Stimulated activated naive B cell treated with anti-CD40 and anti-IgM and Interleukin-4, amounts not matched to agents 10 μg/mL and 1 μg/mL and 100 μg/mL, for 72 hours (primary cell): Measurements from ENCODE around the gene FCGR3B.
"Not testable (repeated sequence)": the region's sequence is repeated elsewhere in the genome, so short reads cannot be mapped to it uniquely, and the experiment has no call there.

Source experiments
- ATAC-seq, 2 donors: fragments of 150-1000 bp; cut with Tn5 transposase; replicated peaks; 2 replicates each; pipeline ENCODE4 v1.10.0; 2021; ENCODE audit warnings: moderate library complexity in 1 of 2
- DNase-seq: peaks from one replicate; pipeline ENCODE4 v3.0.0; 2021
- H3K27ac Mint-ChIP-seq: one replicate; pipeline ENCODE4 v1.8.0; 2022; ENCODE audit warnings: mild to moderate bottlenecking, mixed read lengths
- H3K27me3 Mint-ChIP-seq, 2 donors: one replicate each; pipeline ENCODE4 v1.8.0; 2022; ENCODE audit warnings: mixed read lengths in 2 of 2
- H3K36me3 Mint-ChIP-seq, 2 donors: one replicate each; pipeline ENCODE4 v1.8.0; 2022; ENCODE audit warnings: mixed read lengths in 2 of 2, mild to moderate bottlenecking in 1 of 2
- H3K4me1 Mint-ChIP-seq, 2 donors: one replicate each; pipeline ENCODE4 v1.8.0; 2022; ENCODE audit warnings: mixed read lengths in 2 of 2, mild to moderate bottlenecking in 1 of 2
- H3K4me3 Mint-ChIP-seq, 2 donors: one replicate each; pipeline ENCODE4 v1.8.0; 2022; ENCODE audit warnings: mild to moderate bottlenecking in 2 of 2, mixed read lengths in 2 of 2, moderate library complexity in 1 of 2
- H3K9me3 Mint-ChIP-seq, 2 donors: one replicate each; pipeline ENCODE4 v1.8.0; 2022; ENCODE audit warnings: mixed read lengths in 2 of 2, mild to moderate bottlenecking in 1 of 2

Gene FCGR3B

DNA sequence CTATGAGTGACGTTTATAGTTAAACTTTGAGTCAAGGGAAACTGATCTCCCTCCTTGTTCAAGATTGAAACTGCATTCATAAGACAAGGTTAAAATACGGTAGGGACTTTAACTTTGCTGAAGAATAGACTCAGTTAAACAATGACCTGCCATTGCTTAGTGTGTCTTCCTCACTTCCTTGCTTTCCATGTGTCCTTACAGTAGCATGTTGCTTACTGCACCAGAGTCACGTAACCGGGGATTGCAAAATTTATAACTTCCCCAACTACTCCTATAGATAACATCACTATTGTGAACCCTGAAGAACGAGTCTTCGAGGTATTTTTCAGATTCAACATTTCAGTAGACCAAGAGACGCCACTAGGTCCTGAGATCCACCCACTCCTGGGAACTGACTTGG lies 22.6 kb upstream of the FCGR3B start:
- not testable (repeated sequence) for DNase-seq, H3K27me3 Mint-ChIP-seq, H3K4me3 Mint-ChIP-seq, ATAC-seq, H3K27ac Mint-ChIP-seq, H3K36me3 Mint-ChIP-seq, H3K9me3 Mint-ChIP-seq, H3K4me1 Mint-ChIP-seq

DNA sequence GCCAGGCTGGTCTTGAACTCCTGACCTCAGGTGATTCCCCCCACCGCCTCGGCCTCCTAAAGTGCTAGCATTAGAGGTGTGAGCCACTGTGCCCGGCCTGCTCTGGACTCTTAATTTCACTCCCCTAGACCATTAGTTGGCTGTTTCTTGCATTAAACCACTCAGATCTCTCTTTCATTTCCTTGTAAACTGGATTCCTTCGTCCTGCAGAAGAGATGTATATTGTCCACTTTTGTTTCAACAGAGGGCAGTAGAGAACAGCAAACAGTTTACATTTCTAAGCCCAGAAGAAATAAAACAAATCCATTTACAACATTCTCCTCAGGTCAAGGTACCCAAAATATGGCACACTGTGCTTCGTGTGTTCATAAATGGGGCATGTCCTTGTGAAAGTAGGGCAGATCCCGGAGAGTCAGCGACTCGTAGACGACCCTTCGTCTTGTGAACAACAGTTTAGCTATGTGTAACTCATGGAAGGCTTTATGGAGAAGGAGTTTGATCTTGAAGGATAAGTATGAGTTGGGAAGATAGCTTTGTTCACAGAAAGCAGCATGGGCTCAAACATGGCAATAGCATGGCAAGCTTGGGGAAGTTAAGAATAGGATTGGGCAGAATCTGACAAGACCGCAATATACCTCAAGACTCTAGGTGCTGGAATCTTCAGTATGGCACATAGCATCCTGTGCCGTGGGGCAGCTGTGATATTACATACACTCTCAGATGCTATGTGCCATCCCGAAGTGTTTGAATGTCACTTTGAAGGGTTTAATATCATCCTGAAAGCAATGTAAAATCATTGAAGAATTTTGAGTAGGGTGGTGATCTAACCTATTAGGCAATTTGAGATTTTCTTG lies 16.8 kb upstream of the FCGR3B start:
- DNase-seq, H3K27ac Mint-ChIP-seq, H3K9me3 Mint-ChIP-seq, H3K4me3 Mint-ChIP-seq, H3K36me3 Mint-ChIP-seq, H3K27me3 Mint-ChIP-seq: not testable (repeated sequence)
- peaks cover 6 to 11% of the 10 kb centered on the region in 2 donors for H3K4me1 Mint-ChIP-seq
- ATAC-seq, result peak; percentile 60 to 83

DNA sequence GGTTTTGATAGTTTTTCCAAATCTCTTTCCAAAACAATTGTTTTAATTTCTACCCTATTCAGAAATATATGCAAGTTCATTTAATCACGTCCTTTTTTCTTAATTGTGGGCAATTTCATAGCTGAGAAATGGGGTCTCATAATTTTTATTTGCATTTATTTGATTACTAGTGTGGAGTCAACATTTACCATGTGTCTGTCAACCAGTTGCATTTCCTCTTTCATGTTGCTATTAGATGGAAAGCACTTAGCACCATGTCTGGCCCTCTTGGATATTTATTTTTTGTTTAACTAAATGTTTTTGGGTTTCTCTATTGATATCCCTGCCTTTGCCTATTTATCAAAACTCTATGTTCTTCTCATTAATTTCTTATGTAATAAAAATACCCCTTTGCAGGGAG lies 13.9 kb upstream of the FCGR3B start:
- H3K4me1 Mint-ChIP-seq, result peaks cover 9 to 11% of the 10 kb centered on the region in 2 donors
- H3K4me3 Mint-ChIP-seq, H3K27me3 Mint-ChIP-seq, ATAC-seq, DNase-seq, H3K27ac Mint-ChIP-seq, H3K9me3 Mint-ChIP-seq, H3K36me3 Mint-ChIP-seq: not testable (repeated sequence)

DNA sequence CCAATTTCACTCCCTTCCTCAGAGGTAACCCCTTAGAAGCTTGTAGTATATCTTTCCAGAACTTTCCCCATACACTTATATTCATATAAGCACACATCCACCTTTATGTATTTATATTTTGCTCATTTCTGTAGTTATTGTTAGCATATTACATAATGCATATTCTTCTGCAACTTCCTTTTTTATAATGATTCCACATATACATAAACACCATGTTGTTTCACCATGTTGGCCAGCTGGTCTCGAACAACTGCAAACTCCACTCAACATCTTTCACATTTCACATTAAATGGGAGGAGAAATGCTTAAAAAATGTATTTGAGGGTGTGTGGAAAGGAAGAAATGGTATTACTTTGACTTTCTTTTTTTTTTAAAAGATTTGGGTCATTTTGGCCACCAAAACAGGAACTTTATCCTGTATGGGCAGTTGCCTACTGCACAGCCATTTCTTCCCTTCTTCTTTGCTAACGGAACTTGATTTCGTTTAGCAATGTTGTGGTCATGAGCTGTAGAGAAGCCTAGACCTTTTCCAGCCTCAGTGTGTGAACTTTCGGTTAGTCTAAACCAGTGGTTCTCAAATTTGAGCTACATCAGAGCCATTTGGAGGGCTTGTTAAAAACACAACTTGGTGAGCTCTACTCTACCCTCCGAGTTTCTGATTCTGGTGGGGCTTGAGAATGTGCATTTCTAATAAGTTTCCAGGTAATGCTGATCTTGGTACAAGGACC lies 12.7 kb upstream of the FCGR3B start:
- H3K9me3 Mint-ChIP-seq, H3K36me3 Mint-ChIP-seq, H3K4me3 Mint-ChIP-seq, ATAC-seq, H3K27me3 Mint-ChIP-seq, DNase-seq, H3K27ac Mint-ChIP-seq: not testable (repeated sequence)
- H3K4me1 Mint-ChIP-seq, result peaks cover 9 to 11% of the 10 kb centered on the region in 2 donors

DNA sequence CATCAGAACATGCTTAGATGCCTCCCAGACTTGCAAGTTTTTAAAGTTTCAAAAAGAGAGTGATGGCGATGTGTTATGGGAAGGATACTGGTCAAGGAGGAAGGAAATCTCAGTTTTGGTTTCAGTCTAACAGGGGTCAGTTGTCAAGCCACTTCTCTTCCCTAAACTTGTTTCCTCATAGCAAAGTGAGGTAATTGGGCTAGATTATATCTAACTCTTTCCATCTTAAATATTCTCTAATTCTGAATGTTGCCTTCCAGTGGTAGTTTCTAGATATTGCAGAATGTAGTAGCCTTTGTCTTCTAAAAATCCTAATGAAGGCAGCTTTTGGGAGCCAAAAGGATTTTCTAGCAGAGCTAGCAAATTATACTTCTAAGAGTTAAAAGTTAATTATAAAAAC lies 11.7 kb upstream of the FCGR3B start:
- DNase-seq, H3K36me3 Mint-ChIP-seq: not testable (repeated sequence)
- peak; percentile 50 to 64 for ATAC-seq

DNA sequence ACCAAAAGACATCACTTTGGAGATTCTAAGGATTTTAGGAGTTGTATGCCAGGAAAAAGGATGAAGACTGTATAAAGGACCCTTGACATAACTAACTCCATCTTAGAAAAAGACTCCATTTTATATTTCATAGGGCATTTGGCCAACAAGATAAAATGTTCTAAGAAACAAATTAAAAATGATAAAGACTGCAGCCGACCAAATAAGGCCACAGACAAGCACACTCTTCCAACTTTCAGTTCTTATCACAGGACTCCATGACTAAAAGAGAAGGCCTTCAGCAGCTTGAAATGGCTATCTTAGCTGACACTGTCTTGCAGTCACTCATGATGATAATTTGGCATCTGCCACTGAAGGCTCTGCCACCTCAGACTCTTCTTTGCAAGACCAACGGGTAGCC lies 8.2 kb upstream of the FCGR3B start:
- not testable (repeated sequence) for H3K4me3 Mint-ChIP-seq, H3K9me3 Mint-ChIP-seq, H3K27ac Mint-ChIP-seq, H3K27me3 Mint-ChIP-seq, DNase-seq, ATAC-seq, H3K36me3 Mint-ChIP-seq, H3K4me1 Mint-ChIP-seq

More for the DNA sequence above, 11.7 kb upstream of the FCGR3B start:
- not testable (repeated sequence) for H3K4me1 Mint-ChIP-seq, H3K4me3 Mint-ChIP-seq, H3K9me3 Mint-ChIP-seq, H3K27me3 Mint-ChIP-seq, H3K27ac Mint-ChIP-seq

DNA sequence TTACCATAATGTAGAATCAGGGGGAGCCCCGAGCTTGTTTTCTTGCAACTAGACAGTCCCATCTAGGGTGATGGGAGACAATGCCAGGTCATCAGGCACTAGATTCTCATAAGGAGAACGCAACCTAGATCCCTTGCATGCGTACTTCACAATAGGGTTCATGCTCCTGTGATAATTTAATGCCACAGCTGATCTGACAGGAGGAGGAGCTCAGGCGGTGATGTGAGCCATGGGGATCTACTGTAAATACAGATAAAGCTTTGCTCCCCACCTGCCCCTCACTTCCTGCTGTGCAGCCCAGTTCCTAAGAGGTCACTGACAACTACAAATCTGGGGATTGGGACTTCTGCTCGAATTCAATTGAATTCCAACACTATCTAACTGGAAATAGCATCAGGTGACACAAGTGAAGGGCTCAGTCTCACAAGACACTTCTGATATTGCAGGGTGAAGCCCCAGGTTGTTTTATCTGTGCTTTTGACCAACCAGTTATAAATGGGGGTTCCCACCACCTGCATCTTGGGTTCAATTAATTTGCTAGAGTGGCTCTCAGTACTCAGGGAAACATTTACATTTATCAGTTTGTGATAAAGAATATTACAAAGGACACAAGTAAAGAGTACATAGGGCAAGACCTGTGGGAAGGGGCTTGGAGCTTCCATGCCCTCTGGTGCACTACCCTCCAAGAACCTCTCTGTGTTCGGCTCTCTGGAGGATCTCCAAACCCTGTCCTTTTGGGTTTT lies 7.4 kb upstream of the FCGR3B start:
- not testable (repeated sequence) for ATAC-seq, H3K4me1 Mint-ChIP-seq, H3K9me3 Mint-ChIP-seq, DNase-seq, H3K36me3 Mint-ChIP-seq, H3K27me3 Mint-ChIP-seq, H3K4me3 Mint-ChIP-seq, H3K27ac Mint-ChIP-seq

DNA sequence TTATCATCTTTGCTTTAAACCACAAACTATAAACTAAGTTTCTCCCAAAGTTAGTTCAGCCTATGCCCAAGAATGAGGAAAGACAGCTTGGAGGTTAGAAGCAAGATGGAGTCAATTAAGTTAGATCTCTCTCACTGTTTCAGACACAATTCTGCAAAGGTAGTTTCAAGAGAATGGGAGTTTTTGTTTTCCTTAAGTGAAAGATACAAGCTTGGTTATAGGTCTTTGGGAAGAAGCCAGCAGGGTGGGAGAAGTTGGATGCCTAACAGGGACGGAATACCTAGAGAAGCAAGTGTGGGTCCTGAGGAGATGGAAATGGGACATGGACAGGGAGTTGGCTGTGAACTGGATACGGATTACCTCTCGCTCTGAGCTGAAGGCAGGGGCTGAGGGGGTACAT lies 6.0 kb upstream of the FCGR3B start:
- not testable (repeated sequence) for H3K9me3 Mint-ChIP-seq, H3K4me1 Mint-ChIP-seq, H3K27me3 Mint-ChIP-seq, DNase-seq, ATAC-seq, H3K4me3 Mint-ChIP-seq, H3K27ac Mint-ChIP-seq, H3K36me3 Mint-ChIP-seq

DNA sequence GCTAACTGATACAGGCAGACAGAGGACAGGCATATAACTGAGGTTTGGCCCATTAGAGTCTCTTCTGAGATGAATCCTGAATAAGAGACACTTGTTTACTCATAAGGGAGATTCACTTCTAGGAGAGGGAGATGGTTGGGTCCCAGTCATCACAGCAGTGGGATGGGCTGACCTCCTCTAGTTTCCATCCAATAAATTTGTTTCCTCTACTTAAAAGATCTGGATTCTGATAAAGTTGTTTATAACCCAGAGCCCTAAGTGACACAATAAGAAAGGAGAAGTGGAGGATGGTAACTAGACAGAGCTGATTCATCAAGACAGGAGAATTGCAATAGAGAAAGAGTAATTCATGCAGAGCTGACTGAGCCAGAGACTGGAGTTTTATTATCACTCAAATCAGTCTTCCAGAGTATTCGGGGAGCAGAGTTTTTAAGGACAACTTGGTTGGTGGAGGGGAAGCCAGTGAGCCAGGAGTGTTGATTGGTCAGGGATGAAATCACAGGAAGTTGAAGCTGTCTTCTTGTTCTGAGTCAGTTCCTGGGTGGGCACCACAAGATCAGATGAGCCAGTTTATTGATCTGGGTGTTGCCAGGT lies 5.3 kb upstream of the FCGR3B start:
- not testable (repeated sequence) for H3K36me3 Mint-ChIP-seq, DNase-seq, H3K4me1 Mint-ChIP-seq, H3K27me3 Mint-ChIP-seq, H3K4me3 Mint-ChIP-seq, H3K9me3 Mint-ChIP-seq
- H3K27ac Mint-ChIP-seq, result peak overlapping the region; percentile 37
- peak; percentile 60 to 92 for ATAC-seq

DNA sequence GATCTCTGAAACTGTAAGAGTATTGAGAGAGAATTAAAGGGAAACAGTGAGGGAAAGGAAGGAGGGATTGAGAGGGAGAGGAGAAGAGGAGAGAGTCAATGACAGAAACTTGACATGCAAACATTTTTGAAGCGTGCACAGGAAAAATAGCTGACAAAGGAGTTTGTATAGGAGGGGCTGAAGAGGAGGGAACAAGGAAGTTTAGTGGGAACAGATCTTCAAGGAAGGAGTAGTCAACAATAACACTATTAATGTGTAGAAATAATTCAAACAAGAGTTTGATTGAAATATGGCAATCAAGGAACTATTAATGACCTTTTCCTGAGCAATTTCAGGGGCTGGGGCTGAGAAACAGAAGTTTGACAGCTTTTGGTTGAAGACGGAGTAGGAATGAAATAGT lies 4.0 kb upstream of the FCGR3B start:
- not testable (repeated sequence) for DNase-seq, ATAC-seq, H3K27me3 Mint-ChIP-seq, H3K27ac Mint-ChIP-seq, H3K36me3 Mint-ChIP-seq, H3K9me3 Mint-ChIP-seq, H3K4me1 Mint-ChIP-seq, H3K4me3 Mint-ChIP-seq

DNA sequence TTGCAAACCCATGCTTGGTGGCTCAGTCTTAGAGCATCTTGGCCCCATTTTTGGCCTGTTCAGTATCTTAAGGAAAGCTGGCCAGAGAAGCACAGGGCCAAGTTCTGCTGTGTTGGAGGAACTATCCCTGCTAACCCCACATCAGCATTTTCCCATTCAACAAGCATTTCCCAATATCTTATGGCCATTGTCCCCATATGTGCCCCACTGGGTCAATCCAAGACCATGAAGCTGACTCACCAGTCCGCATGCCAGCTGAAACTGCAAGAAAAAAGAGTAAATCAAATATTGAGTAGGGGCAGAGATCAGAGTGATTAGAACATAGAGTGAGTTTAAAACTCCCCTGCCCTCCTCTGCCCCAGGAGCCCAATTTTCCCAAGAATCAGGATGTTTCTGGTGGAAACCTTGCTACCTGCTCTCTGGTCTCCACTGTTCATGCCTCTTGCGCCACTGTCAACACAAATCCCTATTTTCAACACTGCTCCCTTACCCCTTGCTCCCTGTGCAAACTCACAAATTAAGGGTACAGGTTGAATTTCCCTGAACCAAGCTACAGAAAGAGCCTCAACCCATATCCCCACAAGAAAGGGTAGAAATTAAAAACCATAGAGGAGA lies 741 bp downstream of the FCGR3B start:
- DNase-seq, ATAC-seq, H3K4me1 Mint-ChIP-seq, H3K9me3 Mint-ChIP-seq, H3K4me3 Mint-ChIP-seq, H3K27ac Mint-ChIP-seq, H3K36me3 Mint-ChIP-seq, H3K27me3 Mint-ChIP-seq: not testable (repeated sequence)

DNA sequence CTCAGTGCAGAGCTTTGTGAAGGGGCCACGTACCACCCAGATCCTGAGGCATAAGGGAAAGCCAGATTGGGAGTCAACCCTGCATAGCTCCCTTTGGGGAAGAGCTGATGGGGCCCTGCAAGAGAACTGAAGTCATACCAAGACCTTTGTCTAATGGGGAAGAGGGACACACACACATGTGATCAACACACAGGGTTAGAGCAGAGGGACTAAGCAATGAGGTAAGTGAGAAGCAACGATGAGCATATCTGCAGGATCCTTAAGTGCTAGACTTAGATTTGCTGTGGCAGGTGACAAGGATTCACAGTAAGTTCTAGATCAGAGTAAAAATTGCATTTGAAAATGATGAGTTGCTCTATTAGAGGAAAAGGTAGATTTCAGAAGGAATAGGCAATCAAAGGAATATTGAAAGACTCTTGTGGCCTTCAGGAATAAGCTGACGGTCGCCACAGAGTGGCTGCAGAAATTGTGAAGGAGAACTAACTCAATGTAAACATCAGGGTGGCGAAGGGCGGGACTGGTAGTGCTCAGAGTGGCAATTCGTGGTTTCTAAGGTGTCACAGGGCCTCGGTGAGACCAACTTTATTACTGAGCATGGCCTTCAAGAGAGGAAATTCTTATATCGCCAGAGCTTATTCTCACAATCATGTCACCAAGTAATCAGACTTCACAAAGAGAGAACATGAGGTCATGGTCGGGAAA lies 4.4 kb downstream of the FCGR3B start:
- peaks cover 15 to 28% of the 10 kb centered on the region in 2 donors for H3K4me1 Mint-ChIP-seq
- H3K27ac Mint-ChIP-seq, DNase-seq, H3K9me3 Mint-ChIP-seq, H3K36me3 Mint-ChIP-seq, H3K4me3 Mint-ChIP-seq, H3K27me3 Mint-ChIP-seq: not testable (repeated sequence)
- ATAC-seq, result peak; percentile 38 to 56

DNA sequence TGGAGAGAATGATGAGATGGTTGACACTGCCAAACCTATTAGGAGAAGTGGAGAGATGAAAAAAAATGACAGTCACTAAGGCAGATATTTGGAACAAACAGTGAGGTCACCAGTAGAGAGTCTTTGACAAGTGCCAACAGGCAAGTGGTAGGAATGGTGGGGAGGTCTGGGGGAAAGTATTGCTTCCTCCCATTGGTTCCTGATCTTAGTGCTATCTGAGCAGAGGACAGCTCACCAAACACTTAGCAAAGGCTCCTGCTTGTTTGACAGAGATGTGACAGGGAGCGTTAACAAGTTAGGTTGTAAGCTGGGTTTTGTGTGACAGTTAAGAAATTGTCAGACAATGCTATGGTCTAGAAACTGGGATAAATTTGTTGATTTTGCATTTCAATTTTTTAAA lies 6.4 kb downstream of the FCGR3B start:
- H3K9me3 Mint-ChIP-seq, H3K36me3 Mint-ChIP-seq, H3K4me3 Mint-ChIP-seq, ATAC-seq, H3K27me3 Mint-ChIP-seq, H3K27ac Mint-ChIP-seq, DNase-seq: not testable (repeated sequence)
- peaks cover 20 to 33% of the 10 kb centered on the region in 2 donors for H3K4me1 Mint-ChIP-seq
